ENCODE measurements around the gene SLC25A10. TPM values are rescaled to one million over a fixed set of nuclear protein-coding genes. Genes with fewer than 3 reads are reported as not detected.

SLC25A10 gene
- total and polyA plus RNA-seq, 2 donors: 8.3 to 11.9 TPM

- whole genome bisulfite sequencing: 97% methylated on average over 25 of the region's 25 CpGs
- no peak overlapping the region for H3K27ac ChIP-seq (ENCODE audit: low read depth in 1 of 2, low read length in 1 of 2)
- DNase-seq (ENCODE audit: low read depth in 6 of 9, low spot score in 9 of 9): no peak
- H3K27me3 ChIP-seq (ENCODE audit: control insufficient read depth in 2 of 2, insufficient read depth in 1 of 2, low read length in 1 of 2): no peaks in the 10 kb centered on the region
- peaks cover 62 to 70% of the 10 kb centered on the region in 2 donors for H3K36me3 ChIP-seq (ENCODE audit: control insufficient read depth in 2 of 2, insufficient read depth in 2 of 2, low read length in 1 of 2)
- no peak overlapping the region for H3K4me3 ChIP-seq (ENCODE audit: low read length in 2 of 2)
- no peaks in the 10 kb centered on the region for H3K9me3 ChIP-seq (ENCODE audit: control insufficient read depth in 2 of 2, insufficient read depth in 1 of 2, low read length in 1 of 2)
- H3K4me1 ChIP-seq (ENCODE audit: control insufficient read depth in 2 of 2, insufficient read depth in 2 of 2, low read length in 2 of 2): peaks cover 18 to 30% of the 10 kb centered on the region in 2 donors
Observed at GRCh38 chr17:81700353-81701287, 11.5 kb upstream of the SLC25A10 start.

DNA sequence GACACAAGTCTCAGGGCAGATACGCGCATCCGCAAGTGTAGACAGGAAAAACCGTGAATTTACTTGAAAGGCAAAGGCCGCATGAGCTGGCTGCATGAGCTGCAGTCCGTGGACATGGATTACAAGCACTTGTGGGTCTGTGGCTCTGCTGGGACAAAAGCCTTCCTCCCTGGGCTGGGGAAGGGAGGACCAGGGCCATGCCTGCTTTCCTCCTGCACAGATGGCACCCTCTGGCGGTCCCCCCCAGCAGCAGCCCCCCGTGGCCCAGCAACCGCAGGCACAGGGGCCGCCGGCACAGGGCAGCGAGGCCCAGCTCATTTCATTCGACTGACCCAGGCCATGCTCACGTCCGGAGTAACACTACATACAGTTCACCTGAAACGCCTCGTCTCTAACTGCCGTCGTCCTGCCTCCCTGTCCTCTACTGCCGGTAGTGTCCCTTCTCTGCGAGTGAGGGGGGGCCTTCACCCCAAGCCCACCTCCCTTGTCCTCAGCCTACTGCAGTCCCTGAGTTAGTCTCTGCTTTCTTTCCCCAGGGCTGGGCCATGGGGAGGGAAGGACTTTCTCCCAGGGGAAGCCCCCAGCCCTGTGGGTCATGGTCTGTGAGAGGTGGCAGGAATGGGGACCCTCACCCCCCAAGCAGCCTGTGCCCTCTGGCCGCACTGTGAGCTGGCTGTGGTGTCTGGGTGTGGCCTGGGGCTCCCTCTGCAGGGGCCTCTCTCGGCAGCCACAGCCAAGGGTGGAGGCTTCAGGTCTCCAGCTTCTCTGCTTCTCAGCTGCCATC is 10.6 kb upstream of the SLC25A10 start:
- WGBS: 89% methylated on average over 23 of the region's 23 CpGs
- Histone ChIP-seq H3K36me3 (ENCODE audit: control insufficient read depth in 2 of 2, insufficient read depth in 2 of 2, low read length in 1 of 2) (peaks cover 60 to 67% of the 10 kb centered on the region in 2 donors), H3K4me3 (ENCODE audit: low read length in 2 of 2) (peak overlapping the region; percentile 92 to 96), H3K9me3 (ENCODE audit: control insufficient read depth in 2 of 2, insufficient read depth in 1 of 2, low read length in 1 of 2) (no peaks in the 10 kb centered on the region), H3K4me1 (ENCODE audit: control insufficient read depth in 2 of 2, insufficient read depth in 2 of 2, low read length in 2 of 2) (peaks cover 18 to 30% of the 10 kb centered on the region in 2 donors), H3K27ac (ENCODE audit: low read depth in 1 of 2, low read length in 1 of 2) (no peak overlapping the region), H3K27me3 (ENCODE audit: control insufficient read depth in 2 of 2, insufficient read depth in 1 of 2, low read length in 1 of 2) (no peaks in the 10 kb centered on the region)
- DNase-seq (ENCODE audit: low read depth in 6 of 9, low spot score in 9 of 9): no peak

DNA sequence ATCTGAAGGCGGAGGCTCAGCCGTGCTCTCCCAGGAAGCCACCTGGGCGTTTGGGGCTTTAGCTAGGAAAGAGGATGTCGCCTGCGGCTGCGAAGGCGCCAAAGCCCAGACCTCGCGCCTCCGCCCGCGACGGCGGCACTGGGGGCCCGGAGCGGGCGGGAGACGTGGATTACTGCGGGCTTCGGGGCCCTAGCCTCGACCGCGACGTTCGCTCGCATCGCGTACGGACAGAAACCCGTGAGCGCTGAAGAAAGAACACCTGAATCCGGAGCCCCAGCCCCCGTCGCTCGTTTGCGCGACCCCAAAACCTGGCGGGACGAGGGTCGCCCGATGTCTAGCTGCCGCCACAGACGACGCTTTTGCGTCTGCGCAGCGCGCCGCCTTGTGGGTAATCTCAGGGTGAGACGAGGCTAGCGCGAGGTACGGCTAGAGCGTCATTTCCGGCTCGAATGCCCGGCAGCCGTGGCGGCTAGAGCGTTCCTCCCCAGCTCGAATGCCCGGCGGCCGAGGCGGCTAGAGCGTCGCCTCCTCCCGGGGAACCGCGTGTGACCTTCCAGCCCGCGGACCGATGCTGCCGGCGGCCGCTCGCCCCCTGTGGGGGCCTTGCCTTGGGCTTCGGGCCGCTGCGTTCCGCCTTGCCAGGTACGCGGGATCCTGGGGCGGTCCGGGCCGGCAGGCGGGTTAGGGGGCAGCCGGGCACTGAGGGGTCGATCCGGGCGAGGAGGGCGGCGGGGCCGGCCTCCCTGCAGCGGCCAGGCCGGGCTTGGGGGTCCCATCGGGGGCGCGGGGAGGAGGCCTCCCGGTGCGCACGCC is 8.9 kb upstream of the SLC25A10 start, which contains the start of gene MRPL12:
TSS of gene MRPL12 (plus strand) at position 434 of the 813 bp plus-strand sequence. CDS start at position 569, 135 bp downstream.
- Histone ChIP-seq H3K4me1 (ENCODE audit: control insufficient read depth in 2 of 2, insufficient read depth in 2 of 2, low read length in 2 of 2) (peaks cover 18 to 30% of the 10 kb centered on the region in 2 donors), H3K27ac (ENCODE audit: low read depth in 1 of 2, low read length in 1 of 2) (peak within 1 kb of the TSS; percentile 92 to 94), H3K36me3 (ENCODE audit: control insufficient read depth in 2 of 2, insufficient read depth in 2 of 2, low read length in 1 of 2) (peaks cover 58 to 65% of the 10 kb centered on the region in 2 donors), H3K9me3 (ENCODE audit: control insufficient read depth in 2 of 2, insufficient read depth in 1 of 2, low read length in 1 of 2) (no peaks in the 10 kb centered on the region), H3K27me3 (ENCODE audit: control insufficient read depth in 2 of 2, insufficient read depth in 1 of 2, low read length in 1 of 2) (no peaks in the 10 kb centered on the region), H3K4me3 (ENCODE audit: low read length in 2 of 2) (peak within 1 kb of the TSS; percentile 92 to 96)
- DNase-seq (ENCODE audit: low read depth in 6 of 9, low spot score in 9 of 9): peak; percentile 79 to 95 (median 91)
- WGBS: under 1% methylated on average over 102 of the region's 102 CpGs

- no peaks in the 10 kb centered on the region for H3K27me3 ChIP-seq (ENCODE audit: control insufficient read depth in 2 of 2, insufficient read depth in 1 of 2, low read length in 1 of 2)
- no peaks in the 10 kb centered on the region for H3K9me3 ChIP-seq (ENCODE audit: control insufficient read depth in 2 of 2, insufficient read depth in 1 of 2, low read length in 1 of 2)
- 38% methylated on average over 27 of the region's 27 CpGs for WGBS
- peaks cover 55 to 60% of the 10 kb centered on the region in 2 donors for H3K36me3 ChIP-seq (ENCODE audit: control insufficient read depth in 2 of 2, insufficient read depth in 2 of 2, low read length in 1 of 2)
- H3K27ac ChIP-seq (ENCODE audit: low read depth in 1 of 2, low read length in 1 of 2): peak overlapping the region in 1 of 2 donors; percentile 80
- peak in 1 of 9 donors; percentile 29 for DNase-seq (ENCODE audit: low read depth in 6 of 9, low spot score in 9 of 9)
- H3K4me3 ChIP-seq (ENCODE audit: low read length in 2 of 2): peak overlapping the region; percentile 92 to 96
- peaks cover 18 to 30% of the 10 kb centered on the region in 2 donors for H3K4me1 ChIP-seq (ENCODE audit: control insufficient read depth in 2 of 2, insufficient read depth in 2 of 2, low read length in 2 of 2)
Observed at GRCh38 chr17:81703747-81704654, 8.1 kb upstream of the SLC25A10 start.

- no peak overlapping the region for H3K27ac ChIP-seq (ENCODE audit: low read depth in 1 of 2, low read length in 1 of 2)
- peaks cover 4 to 10% of the 10 kb centered on the region in 2 donors for H3K27me3 ChIP-seq (ENCODE audit: control insufficient read depth in 2 of 2, insufficient read depth in 1 of 2, low read length in 1 of 2)
- H3K4me3 ChIP-seq (ENCODE audit: low read length in 2 of 2): no peak overlapping the region
- WGBS: 97% methylated on average over 30 of the region's 30 CpGs
- no peak for DNase-seq (ENCODE audit: low read depth in 6 of 9, low spot score in 9 of 9)
- H3K9me3 ChIP-seq (ENCODE audit: control insufficient read depth in 2 of 2, insufficient read depth in 1 of 2, low read length in 1 of 2): no peaks in the 10 kb centered on the region
- H3K4me1 ChIP-seq (ENCODE audit: control insufficient read depth in 2 of 2, insufficient read depth in 2 of 2, low read length in 2 of 2): peaks cover 18 to 38% of the 10 kb centered on the region in 2 donors
- H3K36me3 ChIP-seq (ENCODE audit: control insufficient read depth in 2 of 2, insufficient read depth in 2 of 2, low read length in 1 of 2): peaks cover 44 to 48% of the 10 kb centered on the region in 2 donors
Observed at GRCh38 chr17:81705518-81706231, 6.4 kb upstream of the SLC25A10 start.

DNA sequence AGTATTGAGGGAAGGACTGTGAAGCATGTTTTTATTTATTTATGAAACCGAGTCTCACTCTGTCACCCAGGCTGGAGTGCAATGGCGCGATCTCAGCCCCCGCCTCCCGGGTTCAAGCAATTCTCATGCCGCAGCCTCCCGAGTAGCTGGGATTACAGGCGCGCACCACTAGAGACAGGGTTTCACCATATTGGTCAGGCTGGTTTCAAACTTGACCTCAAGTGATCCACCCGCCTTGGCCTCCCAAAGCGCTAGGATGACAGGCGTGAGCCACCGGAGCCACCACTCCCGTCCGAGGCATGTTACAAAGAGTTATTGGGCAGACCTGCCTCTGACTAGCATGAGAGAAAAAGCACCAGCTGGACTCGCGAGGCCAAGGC is 5.9 kb upstream of the SLC25A10 start:
- WGBS: 98% methylated on average over 17 of the region's 17 CpGs
- Histone ChIP-seq H3K27ac (ENCODE audit: low read depth in 1 of 2, low read length in 1 of 2) (no peak overlapping the region), H3K9me3 (ENCODE audit: control insufficient read depth in 2 of 2, insufficient read depth in 1 of 2, low read length in 1 of 2) (no peaks in the 10 kb centered on the region), H3K4me1 (ENCODE audit: control insufficient read depth in 2 of 2, insufficient read depth in 2 of 2, low read length in 2 of 2) (peaks cover 21 to 40% of the 10 kb centered on the region in 2 donors), H3K27me3 (ENCODE audit: control insufficient read depth in 2 of 2, insufficient read depth in 1 of 2, low read length in 1 of 2) (peaks cover 5 to 15% of the 10 kb centered on the region in 2 donors), H3K4me3 (ENCODE audit: low read length in 2 of 2) (no peak overlapping the region), H3K36me3 (ENCODE audit: control insufficient read depth in 2 of 2, insufficient read depth in 2 of 2, low read length in 1 of 2) (peaks cover 39 to 42% of the 10 kb centered on the region in 2 donors)
- no peak for DNase-seq (ENCODE audit: low read depth in 6 of 9, low spot score in 9 of 9)

- H3K27me3 ChIP-seq (ENCODE audit: control insufficient read depth in 2 of 2, insufficient read depth in 1 of 2, low read length in 1 of 2): peaks cover 5 to 21% of the 10 kb centered on the region in 2 donors
- 98% methylated on average over 54 of the region's 54 CpGs for WGBS
- no peak for DNase-seq (ENCODE audit: low read depth in 6 of 9, low spot score in 9 of 9)
- peaks cover 17 to 39% of the 10 kb centered on the region in 2 donors for H3K4me1 ChIP-seq (ENCODE audit: control insufficient read depth in 2 of 2, insufficient read depth in 2 of 2, low read length in 2 of 2)
- H3K27ac ChIP-seq (ENCODE audit: low read depth in 1 of 2, low read length in 1 of 2): no peak overlapping the region
- H3K36me3 ChIP-seq (ENCODE audit: control insufficient read depth in 2 of 2, insufficient read depth in 2 of 2, low read length in 1 of 2): peaks cover 32 to 36% of the 10 kb centered on the region in 2 donors
- no peak overlapping the region for H3K4me3 ChIP-seq (ENCODE audit: low read length in 2 of 2)
- H3K9me3 ChIP-seq (ENCODE audit: control insufficient read depth in 2 of 2, insufficient read depth in 1 of 2, low read length in 1 of 2): no peaks in the 10 kb centered on the region
Observed at GRCh38 chr17:81706757-81707624, 5.1 kb upstream of the SLC25A10 start.
